Left ventricle myocardium inferior (tissue), 1 donor: ENCODE results near the gene ESPN. TPM values are rescaled to one million over a fixed set of nuclear protein-coding genes. Genes with fewer than 3 reads are reported as not detected.

Experiments
- DNase-seq: peaks from one replicate; pipeline ENCODE4 v3.0.0-alpha.2; 2020
- H3K27ac ChIP-seq: fragments of 200-600 bp; replicated peaks from 2 replicates; pipeline ENCODE4 v1.8.0; 2021
- H3K27me3 ChIP-seq: fragments of 200-600 bp; 2 replicates; pipeline ENCODE4 v1.8.0; 2021; ENCODE audit warnings: low read depth
- H3K36me3 ChIP-seq: fragments of 200-600 bp; 2 replicates; pipeline ENCODE4 v1.8.0; 2021
- H3K4me1 ChIP-seq: fragments of 200-600 bp; 2 replicates; pipeline ENCODE4 v1.8.0; 2021
- H3K4me3 ChIP-seq: fragments of 200-600 bp; 2 replicates; pipeline ENCODE4 v1.8.0; 2021; ENCODE audit warnings: mild to moderate bottlenecking, moderate library complexity
- H3K9me3 ChIP-seq: fragments of 200-600 bp; replicated peaks from 2 replicates; pipeline ENCODE4 v1.8.0; 2021
- intact Hi-C: fragments of 100-400 bp; cut with micrococcal nuclease; formaldehyde crosslinking; loops from one replicate; pipeline ENCODE4 v1.11.0; 2022
- total RNA-seq: library from RNA; stranded (reverse); fragmentation: NEBNext Ultra II Directional; extraction: Animal tissue kit (Norgen Biotek cat#: 25700); gene quantifications from one replicate; pipeline ENCODE4 v1.2.1, GENCODE V29; 2021
- TF ChIP-seq, protein P1 (sequence below): fragments of 200-600 bp; IDR thresholded peaks from 2 replicates; pipeline ENCODE4 v1.8.0; 2021; ENCODE audit warnings: antibody characterized with exemption, mild to moderate bottlenecking, borderline replicate concordance
- donor health status: DM: no; HTN: yes; CAD: no; lungs with severe emphysema.

The ESPN gene
- total RNA-seq, 1 donor from 2014 or later: 0.41 TPM

DNA sequence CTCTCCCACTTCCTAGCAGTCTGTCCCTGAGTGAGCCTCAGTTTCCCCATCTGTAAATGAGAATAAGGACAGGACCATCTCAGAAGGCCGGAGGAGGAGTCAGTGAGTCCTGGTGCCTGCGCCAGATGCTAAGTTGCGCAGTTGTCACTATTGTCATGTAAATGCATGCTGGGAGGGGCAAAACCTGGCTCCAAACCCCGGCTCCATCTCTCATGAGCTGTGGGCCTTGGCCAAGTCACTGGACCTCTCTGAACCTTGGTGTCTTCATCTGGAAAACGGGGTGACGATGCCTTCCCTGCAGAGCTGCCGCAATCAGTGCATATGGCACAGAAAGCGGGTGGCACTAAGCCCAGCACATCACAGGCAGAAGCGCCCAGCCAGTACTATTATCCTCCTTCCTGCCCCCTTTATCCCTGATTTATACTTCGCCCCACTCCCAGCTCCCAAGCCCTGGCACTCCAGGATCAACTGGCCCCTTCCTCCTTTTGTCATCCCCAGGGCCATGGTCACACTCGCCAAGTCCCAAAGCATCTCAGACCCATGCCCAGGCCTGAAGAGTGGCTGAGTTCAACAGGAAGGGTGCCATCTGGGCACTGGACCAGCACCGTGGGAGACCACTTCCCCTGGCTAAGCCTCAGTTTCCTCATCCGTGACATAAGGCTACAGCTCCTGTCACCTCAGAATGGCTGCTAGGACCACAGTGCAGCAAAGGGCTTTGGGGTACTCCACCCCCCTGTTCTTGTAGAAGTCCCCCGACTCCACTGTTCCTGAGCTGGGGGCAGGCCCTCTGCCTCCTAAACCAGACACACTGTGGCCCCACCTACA, 71.2 kb downstream of the ESPN start:
- TF ChIP-seq, protein P1, sequence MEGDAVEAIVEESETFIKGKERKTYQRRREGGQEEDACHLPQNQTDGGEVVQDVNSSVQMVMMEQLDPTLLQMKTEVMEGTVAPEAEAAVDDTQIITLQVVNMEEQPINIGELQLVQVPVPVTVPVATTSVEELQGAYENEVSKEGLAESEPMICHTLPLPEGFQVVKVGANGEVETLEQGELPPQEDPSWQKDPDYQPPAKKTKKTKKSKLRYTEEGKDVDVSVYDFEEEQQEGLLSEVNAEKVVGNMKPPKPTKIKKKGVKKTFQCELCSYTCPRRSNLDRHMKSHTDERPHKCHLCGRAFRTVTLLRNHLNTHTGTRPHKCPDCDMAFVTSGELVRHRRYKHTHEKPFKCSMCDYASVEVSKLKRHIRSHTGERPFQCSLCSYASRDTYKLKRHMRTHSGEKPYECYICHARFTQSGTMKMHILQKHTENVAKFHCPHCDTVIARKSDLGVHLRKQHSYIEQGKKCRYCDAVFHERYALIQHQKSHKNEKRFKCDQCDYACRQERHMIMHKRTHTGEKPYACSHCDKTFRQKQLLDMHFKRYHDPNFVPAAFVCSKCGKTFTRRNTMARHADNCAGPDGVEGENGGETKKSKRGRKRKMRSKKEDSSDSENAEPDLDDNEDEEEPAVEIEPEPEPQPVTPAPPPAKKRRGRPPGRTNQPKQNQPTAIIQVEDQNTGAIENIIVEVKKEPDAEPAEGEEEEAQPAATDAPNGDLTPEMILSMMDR: no peak

GRCh38 chr1:6496365-6496721, 71.8 kb downstream of the ESPN start:
- Histone ChIP-seq H3K36me3 (no peaks in the 10 kb centered on the region), H3K27me3 (no peaks in the 10 kb centered on the region), H3K9me3 (no peaks in the 10 kb centered on the region), H3K27ac (peak overlapping the region; percentile 79), H3K4me1 (peaks cover 94% of the 10 kb centered on the region), H3K4me3 (peak overlapping the region; percentile 79)
- DNase-seq: peak; percentile 31
- TF ChIP-seq, protein P1: no peak
- intact Hi-C loops: no loop called here

More for the DNA sequence above, 71.2 kb downstream of the ESPN start:
- Histone ChIP-seq H3K4me3 (peak overlapping the region; percentile 79), H3K27ac (peak overlapping the region; percentile 79), H3K9me3 (no peaks in the 10 kb centered on the region), H3K4me1 (peaks cover 94% of the 10 kb centered on the region), H3K27me3 (no peaks in the 10 kb centered on the region), H3K36me3 (no peaks in the 10 kb centered on the region)
- intact Hi-C loops: no loop called here
- peak; percentile 19 for DNase-seq

GRCh38 chr1:6496890-6497214, 72.3 kb downstream of the ESPN start:
- Histone ChIP-seq H3K4me3 (peak overlapping the region; percentile 79), H3K27ac (peak overlapping the region; percentile 79), H3K4me1 (peaks cover 94% of the 10 kb centered on the region), H3K9me3 (no peaks in the 10 kb centered on the region), H3K36me3 (no peaks in the 10 kb centered on the region), H3K27me3 (no peaks in the 10 kb centered on the region)
- intact Hi-C loops: no loop called here
- TF ChIP-seq, protein P1: no peak
- peak; percentile 16 for DNase-seq

- intact Hi-C loops: no loop called here
- H3K4me1 ChIP-seq: peaks cover 94% of the 10 kb centered on the region
- H3K4me3 ChIP-seq: peak overlapping the region; percentile 79
- H3K27me3 ChIP-seq: no peaks in the 10 kb centered on the region
- TF ChIP-seq, protein P1: no peak
- peak; percentile 68 for DNase-seq
- H3K27ac ChIP-seq: peak overlapping the region; percentile 79
- no peaks in the 10 kb centered on the region for H3K36me3 ChIP-seq
- H3K9me3 ChIP-seq: no peaks in the 10 kb centered on the region
Observed at GRCh38 chr1:6497215-6497866, 72.8 kb downstream of the ESPN start.

DNA sequence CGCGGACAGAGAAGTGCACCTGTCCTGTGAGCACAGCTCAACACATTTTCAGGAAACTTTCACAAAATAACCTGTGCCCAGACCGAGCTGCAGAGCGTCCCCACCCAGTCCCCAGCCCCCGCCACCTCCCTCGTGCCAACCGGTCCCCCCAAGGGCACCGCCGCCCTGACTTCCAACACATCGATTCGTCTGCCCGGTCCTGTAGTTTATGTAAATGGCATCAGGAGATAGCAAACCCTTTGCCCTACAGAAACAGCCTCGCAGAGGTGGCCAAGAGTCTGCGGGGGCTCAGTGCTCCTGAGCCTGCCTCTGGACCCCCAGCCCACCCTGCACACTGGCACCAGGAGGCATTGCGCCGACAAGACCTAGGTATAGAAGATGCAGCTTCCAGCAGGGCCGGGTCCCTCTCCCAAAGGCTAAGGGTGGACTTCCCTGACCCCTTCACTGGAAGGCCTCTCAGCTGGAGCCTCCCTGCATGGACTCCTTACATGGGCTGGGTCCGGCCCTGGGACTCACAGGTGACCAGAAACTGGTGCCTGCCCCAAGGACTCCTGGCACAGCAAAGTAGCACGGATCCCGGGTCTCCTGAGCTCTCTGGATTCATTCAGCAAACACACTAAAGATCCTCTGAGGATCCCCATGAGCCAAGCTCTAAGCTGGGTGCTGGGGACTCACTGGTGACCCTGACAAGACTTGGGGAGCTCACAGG, 73.4 kb downstream of the ESPN start:
- intact Hi-C loops: no loop called here
- peak overlapping the region; percentile 79 for H3K27ac ChIP-seq
- H3K27me3 ChIP-seq: no peaks in the 10 kb centered on the region
- TF ChIP-seq, protein P1: no peak
- H3K36me3 ChIP-seq: no peaks in the 10 kb centered on the region
- peak overlapping the region; percentile 79 for H3K4me3 ChIP-seq
- H3K4me1 ChIP-seq: peaks cover 94% of the 10 kb centered on the region
- no peaks in the 10 kb centered on the region for H3K9me3 ChIP-seq
- DNase-seq: no peak
